Activated T-cell treated with anti-CD3 and anti-CD28 coated beads for 24 hours (primary cell): ENCODE data around the gene NEK7.

ENCODE experiments used
- DNase-seq: peaks from one replicate; pipeline ENCODE4 v3.0.0-alpha.2; 2020; ENCODE audit warnings: low read depth

The NEK7 gene

DNA sequence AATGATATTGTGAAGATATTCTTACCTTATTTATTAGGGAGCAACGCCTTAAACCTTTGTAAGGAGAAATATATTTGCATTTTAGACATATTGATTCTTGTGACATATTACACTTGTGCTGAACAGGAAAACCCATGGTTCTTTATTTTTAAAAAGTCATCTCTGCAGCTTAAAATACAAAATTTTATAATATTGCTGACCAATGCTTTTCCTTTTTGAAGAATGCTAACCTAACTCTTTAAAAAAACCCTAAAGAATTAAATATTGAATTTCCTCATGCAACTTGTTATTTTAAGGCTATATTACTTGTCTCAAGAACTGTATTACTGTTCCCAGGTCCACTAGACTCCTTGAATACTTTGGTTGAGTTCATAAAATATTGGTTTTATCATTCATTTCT is 99.0 kb downstream of the NEK7 start:
- no peak for DNase-seq

DNA sequence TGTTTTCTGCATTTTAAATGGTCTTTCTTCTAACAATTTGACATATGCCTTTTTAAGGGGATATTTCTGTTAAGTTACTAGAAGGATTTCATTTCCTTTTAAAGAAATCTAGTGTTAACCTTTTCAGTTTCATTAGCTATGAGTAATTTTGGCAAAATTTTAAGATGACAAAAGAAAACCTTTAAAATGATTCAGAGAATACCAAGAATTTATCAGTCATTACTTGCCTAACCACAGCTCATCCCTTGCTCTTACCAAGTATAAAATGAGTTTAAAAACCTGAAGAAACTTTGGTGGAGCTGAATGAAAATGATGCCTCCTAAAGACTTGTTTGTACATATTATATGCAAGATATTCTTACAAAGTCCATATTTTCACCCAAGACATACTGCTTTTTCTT is 101.7 kb downstream of the NEK7 start:
- no peak for DNase-seq

DNA sequence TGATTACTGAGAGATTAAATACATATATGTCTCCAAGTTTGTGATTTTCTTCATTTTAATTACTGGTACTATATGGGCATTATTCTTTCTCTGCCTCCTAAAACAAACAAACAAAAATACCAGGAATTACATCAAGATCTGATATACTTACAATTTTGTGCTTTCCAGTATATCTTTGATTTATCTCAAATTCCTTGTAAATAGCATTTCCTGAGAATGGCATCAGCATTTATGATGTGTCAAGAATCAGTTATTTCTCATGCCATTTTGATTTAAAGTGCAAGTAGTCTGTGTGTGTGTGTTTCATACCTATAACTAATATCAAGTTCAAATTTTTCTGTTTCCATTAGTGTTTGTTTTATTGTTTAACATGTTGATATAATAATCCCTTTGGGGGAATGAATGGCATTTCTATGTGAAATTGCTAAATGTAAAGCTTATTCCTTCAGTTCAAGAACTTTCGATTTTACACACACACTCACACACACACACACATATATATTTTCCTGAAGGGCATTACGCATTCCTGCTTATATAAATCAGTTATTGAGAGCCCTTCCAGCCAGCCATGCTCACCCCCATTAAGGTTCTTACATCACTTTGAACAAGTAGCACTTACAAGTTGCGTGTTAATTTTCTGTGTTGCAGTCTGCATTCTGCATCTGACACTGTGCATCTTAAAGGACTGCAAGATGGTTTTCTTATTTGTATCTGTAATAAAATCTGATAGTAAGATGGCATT is 102.7 kb downstream of the NEK7 start:
- DNase-seq: no peak

DNA sequence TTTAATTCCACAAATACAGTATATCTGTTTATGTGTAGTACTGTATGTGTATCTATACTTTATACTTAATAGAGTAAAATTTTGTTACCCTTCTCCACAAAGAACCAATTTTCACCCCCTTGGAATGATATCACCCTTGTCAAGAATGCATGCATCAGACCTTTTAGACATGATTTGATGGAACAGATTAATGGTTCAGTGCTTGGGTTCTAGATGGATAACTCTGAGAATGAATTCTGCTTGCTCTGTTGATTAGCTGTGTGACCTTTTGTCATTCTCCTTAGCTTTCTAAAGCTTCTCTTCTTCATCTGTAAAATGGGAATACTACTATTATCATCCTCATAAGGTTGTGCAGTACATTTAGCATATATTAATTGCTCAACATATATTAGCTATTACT is 105.1 kb downstream of the NEK7 start:
- no peak for DNase-seq

DNA sequence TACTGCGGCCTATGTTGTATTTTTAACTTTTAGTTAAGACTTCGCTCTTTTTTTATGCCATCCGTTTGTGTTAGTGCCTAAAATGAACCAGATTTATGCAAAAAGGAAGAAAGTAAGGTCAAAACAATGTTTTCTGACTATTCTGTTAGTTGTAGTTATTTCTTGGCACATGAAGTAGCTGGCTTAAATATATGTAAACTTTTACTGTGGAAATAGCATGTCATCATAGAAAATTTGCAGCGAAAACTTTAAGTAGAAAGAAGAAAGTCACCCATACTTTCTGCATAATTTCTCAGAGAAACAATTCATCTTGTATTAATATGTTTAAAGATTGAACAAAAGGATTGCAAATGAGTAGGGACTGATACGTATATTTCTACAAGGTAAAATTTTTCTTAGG is 106.4 kb downstream of the NEK7 start:
- DNase-seq: no peak

DNA sequence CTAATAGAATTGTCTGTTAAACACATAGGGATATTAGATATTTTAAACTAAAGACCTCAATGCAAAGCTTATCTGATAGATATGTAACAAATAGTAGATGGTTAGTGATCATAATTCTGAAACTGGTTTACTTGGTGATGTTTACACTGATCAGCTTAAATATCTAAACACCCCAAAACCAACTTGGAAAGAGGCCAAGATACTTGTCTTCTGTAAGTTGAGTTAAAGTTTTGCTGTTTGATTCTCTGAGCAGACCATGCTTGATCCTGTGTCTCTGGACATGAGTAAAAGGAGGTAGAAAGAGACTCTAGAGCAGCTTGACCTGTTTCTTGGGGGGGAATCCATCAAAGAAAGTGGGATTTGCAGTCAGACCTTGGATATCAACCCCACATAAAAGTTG is 107.5 kb downstream of the NEK7 start:
- DNase-seq: no peak

DNA sequence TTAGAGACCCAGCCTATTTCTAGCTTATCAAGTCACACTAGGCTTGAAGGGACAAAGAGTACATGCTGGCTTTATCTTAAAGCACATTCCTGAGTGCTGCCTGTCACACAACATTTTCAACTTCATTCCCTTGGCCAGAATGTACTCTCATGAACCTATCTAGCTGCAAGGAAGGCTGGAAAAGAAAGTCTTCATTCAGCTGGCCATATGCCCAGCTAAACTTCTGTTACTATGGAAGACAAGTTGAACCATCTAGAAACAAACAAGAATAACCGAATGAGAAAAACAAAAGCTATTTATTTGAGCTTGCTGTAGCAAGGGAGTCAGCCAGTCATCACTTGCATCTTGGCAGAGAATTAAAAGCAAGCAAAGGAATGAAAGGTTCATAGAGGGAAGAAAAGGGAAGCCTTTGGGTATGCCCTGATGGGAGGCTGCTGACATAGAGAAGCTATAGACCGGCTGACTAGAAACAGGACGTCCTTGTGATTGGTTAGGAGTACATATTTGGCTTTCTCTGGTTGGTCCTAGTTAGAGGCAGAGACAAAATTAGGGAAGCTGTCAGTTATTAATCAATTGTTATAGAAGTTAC is 108.4 kb downstream of the NEK7 start:
- DNase-seq: no peak

DNA sequence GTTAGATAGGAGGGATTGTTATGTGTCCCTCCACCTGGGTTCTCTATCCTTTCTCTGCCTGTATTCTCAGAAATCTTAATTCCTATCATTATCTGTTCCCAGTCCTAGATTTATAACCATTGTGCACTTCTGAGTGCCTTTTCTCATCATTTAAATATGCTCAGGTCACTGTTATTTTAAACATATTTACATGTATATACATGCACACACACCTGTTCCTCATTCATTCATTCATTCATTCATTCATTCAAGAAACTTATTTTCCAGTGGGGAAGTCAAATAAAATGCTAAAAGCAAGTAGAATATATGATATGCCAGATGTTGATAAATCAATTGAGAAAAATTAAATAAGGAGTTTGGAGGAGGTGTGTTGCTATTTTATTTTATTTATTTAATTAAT is 110.3 kb downstream of the NEK7 start:
- no peak for DNase-seq

DNA sequence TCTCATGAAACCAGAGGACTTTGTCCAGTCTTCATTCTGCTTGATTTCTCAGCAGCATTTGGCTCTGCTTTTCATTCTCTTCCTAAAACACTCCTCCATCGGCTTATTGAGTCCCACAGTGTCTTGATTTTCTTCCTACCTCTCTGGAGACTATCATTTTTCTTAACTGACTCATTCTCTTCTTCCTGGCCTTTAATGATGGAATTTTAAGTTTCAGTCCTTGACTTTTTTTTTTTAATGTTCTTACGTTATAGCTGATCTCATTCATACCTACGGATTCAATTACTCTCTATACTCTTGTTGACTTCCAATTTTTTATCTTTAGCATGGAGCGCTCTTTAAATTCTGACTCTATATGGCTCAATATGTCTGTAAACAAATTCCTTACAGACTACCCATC is 111.1 kb downstream of the NEK7 start:
- no peak for DNase-seq

DNA sequence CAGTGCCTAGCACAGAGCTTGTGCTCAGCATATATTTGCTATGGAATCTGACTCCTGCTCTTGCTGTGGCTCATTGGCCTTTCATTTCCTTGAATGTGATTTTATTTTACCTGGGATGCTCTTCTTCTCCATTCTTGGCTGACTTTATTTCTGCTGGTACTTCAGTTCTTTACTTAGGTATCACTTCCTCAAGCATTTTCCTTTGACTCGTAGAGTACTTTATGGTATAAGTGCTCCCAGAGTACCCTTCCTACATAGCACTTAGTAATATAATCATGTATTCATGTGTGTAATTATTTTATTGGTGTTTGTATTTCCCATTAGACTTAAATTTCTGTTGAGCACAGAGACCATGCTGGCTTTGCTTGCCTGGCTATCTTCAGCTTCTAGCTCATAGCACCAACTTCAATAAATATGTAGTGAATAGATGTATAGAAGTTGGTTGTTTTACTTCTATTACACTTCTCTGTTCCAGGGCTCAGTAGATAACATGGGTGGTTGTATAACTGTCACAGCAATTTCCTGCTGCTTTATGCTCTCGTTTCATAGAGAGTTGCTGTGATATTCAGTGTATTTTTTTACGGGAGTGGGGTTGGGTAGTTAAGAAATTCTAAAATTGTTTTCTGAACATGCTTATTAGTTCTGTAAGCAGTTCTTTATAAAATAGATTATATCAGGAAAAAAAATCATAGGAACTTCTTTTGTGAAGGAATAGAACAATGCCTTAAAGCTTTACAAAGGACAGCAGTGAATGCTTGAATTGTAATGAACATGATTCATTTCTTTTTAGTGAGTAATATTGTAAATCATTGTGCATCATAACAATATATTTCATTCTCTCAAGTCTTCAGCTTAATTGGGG is 112.2 kb downstream of the NEK7 start:
- DNase-seq: no peak

DNA sequence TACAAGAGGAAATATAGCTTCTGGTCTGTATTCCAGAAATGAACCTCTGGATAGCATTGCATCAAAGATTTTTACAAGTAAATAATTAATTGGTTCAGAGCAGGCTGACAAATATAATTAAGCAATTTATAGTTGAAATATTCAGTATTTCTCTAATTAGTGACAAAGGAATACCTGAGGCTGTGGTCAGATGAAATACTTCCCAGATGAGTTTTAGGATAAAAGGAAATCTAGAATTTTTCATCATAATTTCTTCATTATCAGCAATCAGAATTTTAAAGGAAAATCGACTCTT is 112.8 kb downstream of the NEK7 start:
- DNase-seq: no peak

DNA sequence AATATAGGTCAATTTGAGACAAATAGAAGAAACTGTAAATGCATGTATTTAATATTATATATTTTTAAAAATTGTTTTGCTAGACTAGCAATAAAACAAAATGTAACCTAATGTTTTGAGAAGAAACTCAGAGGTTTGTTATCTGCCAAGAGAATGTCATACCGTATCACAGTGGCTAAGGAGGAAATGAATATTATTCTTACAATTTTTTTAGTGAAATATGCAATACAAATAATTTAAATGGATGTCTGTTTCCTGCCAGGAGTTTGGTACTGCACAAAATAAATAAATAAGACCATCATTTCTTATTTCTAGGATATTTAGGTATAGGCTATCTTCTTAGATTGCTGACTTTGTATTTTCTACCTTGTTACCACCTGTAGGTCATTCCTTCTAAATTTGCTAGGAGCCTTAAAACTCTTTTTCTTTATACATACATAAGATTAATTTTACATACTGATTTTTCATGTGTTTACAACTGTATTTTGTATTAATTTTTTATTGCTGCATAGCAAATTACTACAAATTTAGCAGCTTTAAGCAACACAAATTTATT is 113.6 kb downstream of the NEK7 start:
- DNase-seq: no peak

DNA sequence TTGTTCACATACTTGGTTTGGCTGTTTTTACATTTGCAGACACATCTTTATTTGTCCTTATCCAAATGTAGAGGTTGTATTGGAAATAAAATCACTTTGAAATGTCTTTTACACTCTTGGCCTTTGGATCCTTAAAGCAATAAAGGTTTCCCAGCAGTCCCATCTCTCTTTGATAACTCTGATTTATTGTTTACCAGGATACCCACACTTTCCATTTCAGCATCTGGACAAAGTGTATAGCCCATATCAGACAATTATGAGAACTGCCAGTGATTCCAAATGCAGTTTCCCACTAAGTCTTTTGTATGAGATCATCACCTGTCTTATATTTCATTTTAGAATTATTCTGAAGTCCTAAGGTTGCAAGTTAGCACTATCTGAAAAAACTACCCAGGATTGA is 114.7 kb downstream of the NEK7 start:
- DNase-seq: no peak

DNA sequence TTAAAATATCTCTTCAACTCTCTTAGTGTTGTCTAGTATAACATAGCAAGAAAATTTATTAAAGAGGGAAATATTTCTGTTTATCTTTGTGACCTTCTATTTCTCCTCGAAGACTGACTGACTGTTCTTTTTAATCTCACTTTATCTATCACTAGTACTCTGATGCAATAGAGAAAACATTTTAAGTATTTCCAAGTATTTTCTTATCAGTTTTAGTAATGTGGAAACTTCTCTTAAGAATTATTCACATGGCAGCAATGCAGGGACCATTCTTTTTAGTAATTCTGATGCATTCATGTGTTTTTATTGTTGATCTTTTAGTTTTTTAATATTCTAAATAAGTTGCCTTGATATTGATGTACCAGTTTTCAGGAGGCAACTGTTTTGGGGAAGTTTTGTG is 115.7 kb downstream of the NEK7 start:
- no peak for DNase-seq

DNA sequence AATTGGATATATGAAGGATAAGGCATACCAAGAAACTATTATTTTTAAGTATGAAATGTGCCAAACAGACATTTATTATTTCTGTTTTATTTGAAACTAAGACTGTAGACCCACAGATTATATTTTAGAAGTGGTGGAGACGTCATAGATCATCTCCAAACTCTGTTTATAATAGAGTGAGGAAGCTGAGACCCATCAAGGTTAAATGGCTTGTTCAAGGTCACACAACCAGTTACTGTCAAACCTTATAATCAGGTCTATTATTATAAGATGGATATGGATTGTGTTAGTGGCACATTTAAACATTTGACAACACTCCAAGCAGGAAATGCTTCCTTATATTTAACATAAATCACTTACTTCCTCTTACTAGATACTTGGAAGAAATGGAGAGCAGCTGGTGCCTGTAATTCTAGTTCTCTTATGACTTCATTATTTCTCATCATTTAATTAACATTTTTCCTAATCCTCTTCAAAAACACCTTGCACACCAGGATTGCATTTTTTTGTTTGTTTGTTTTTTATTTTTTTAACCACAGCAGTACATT is 117.0 kb downstream of the NEK7 start:
- no peak for DNase-seq

DNA sequence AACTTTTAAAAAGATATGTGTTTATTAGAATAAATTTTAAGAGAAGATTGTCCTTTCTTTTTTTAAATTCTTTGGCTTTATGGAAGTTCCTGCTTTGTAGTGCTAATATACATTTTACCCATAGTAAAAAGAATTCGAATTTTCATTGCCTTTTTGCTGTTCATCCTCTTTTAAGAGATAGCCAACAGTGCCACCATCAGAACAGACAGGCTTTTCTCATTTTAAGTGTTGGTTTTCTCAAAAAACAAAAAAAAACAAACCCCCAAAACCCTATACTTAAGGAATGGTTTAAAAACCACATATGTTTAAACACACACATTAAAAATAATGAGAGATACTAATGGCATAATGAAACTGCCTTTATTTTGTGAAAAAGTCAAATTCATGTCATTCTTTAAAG is 118.8 kb downstream of the NEK7 start:
- DNase-seq: no peak

DNA sequence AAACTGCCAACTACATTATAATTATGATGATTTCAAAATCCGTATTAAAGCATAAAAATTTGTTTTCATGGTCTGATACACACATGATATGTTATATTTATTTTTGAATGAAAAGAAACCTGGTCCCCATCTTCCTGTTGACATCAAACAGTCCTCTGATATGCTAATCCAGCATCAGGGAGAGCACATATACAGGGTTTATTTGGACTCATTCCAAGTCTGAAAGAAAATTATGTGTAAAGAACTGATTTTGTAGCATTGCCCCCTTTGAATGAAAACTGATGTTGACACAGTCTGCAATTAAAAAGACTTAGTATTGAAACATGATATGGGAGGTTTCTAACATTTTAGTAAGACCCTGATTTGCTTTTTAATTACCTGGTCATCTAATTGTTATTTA is 119.4 kb downstream of the NEK7 start:
- no peak for DNase-seq

DNA sequence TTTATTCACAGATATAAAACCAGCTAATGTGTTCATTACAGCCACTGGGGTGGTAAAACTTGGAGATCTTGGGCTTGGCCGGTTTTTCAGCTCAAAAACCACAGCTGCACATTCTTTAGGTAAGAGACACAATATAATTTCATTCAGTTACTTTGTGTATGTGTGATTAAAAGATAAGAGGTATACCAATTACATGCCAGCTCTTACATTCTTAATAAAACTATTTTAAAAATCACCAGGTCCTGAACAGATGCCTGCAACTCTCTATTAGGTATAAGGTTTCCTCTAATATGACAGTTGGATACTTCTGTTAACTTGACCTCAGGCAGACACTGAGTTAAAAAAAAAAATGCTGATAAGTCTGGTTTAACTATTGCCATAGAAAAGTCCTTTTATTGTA is 122.1 kb downstream of the NEK7 start:
- no peak for DNase-seq

DNA sequence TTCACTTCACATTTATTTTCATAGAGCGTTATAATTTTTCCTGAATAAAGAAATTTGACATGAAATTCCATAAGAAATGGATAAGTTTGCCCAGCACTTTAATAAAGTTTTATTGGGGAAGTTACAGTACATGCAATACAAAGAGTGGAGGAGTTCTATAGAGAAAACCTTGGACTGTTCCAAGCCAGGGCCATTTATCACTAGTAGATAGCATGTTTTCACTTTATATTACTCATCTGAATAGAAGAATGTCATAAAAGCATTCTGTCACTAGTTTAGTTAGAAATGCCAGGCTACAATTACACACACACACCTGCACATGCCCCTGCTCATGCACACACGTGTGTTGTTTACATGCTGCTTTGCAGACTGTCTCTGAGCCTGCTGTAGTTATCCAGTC is 123.3 kb downstream of the NEK7 start:
- no peak for DNase-seq

DNA sequence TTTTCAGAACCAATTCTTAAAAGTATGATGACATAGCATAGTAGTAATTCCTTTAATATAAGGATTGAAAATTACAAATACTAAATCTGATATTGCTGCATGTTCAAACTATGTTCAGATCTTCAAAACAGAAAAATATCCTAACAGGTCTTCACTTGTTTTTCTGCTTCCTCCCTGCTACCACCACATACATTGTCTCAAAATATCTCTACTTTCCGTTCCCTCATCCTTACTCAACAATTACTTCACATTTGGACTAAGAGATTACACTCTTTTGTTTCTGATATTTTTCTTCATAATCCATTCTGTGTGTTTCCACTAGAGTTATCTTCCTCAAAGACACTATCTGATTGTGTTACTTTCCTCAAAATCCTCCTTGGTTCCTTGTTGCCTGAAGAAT is 125.1 kb downstream of the NEK7 start:
- DNase-seq: no peak

DNA sequence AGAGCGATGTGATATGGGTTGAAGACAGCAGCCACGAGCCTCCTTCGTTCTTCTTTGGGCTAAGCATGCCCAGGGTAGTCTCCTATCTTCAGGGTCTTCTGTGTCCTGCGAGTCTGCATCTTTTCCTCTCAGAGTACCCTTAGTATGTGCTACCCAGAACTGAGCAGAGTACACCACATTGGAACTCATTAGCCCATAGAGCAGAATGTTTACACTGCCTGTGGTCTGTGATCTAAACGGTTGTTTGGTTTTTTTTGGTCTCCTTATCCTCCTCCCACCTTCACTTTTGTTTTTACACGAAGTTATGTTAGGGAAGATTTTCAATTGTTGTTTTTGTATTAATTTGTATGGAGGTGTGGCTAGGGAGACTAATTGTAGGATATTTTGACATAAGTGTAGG is 126.4 kb downstream of the NEK7 start:
- no peak for DNase-seq

DNA sequence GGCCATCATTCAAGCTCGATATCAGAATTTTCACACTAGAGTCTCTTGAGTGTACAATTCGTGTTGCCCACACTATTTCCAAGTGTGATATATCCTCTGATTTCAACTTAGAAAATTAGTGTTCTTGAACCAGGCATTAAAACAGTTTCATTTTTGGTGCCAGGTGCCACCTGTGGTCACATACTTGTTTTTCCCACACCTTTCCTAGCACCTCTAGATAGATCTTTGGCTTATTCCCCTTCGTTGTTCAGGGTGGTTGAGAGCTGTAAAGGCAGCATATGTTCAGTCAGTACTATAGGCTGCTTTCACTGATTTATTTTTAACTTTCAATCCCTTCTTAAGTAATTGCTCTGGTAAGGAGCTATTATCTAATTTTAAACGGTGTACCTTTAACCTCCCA is 131.1 kb downstream of the NEK7 start:
- DNase-seq: no peak

DNA sequence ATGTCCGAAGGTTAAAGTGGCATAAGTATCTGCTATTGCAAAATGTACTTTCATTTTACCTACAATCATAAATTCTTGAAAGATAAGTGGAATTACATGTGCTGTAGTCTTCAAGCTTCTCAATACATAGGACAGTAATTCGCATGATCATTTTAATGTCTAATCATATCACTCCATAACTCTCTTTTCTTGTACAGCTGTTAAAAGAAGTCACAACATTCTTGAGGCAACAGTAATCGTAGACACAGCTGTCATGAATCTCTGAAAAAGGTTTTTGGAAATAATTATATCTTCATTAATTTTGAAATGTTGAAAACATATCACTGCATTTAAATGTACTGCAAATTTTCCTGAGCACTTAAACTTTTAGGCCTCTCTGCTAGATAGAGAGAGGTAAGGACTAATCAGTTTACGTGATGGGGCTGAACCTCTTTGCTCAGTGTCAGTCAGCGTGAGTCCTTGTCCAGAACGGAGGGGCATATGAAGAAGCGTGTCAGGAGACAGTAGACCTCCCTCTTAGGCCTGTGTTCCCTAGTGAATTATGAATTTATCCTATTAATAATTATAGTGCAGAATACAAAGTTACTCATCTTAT is 133.4 kb downstream of the NEK7 start:
- no peak for DNase-seq
